ENCODE results near the gene RNF40. TPM values are rescaled to one million over a fixed set of nuclear protein-coding genes. Genes with fewer than 3 reads are reported as not detected.

Gene RNF40
- total RNA-seq, 1 donor from 2014 or later = 182 TPM

- H3K9me3 Mint-ChIP-seq (ENCODE audit: unreplicated experiment) = peaks cover 9% of the 10 kb centered on the region
- H3K27ac Mint-ChIP-seq (ENCODE audit: unreplicated experiment) = no peak overlapping the region
- no peaks in the 10 kb centered on the region for H3K4me1 Mint-ChIP-seq (ENCODE audit: low read depth, unreplicated experiment)
- TF ChIP-seq, protein P1, sequence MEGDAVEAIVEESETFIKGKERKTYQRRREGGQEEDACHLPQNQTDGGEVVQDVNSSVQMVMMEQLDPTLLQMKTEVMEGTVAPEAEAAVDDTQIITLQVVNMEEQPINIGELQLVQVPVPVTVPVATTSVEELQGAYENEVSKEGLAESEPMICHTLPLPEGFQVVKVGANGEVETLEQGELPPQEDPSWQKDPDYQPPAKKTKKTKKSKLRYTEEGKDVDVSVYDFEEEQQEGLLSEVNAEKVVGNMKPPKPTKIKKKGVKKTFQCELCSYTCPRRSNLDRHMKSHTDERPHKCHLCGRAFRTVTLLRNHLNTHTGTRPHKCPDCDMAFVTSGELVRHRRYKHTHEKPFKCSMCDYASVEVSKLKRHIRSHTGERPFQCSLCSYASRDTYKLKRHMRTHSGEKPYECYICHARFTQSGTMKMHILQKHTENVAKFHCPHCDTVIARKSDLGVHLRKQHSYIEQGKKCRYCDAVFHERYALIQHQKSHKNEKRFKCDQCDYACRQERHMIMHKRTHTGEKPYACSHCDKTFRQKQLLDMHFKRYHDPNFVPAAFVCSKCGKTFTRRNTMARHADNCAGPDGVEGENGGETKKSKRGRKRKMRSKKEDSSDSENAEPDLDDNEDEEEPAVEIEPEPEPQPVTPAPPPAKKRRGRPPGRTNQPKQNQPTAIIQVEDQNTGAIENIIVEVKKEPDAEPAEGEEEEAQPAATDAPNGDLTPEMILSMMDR (IDR thresholded peaks at IDR 0.05; ENCODE audit: partially characterized antibody, unreplicated experiment) = no peak
- H3K4me3 Mint-ChIP-seq (ENCODE audit: unreplicated experiment) = no peak overlapping the region
- peaks cover 16% of the 10 kb centered on the region for H3K27me3 Mint-ChIP-seq (ENCODE audit: unreplicated experiment)
- no peak for DNase-seq
- H3K36me3 Mint-ChIP-seq (ENCODE audit: unreplicated experiment) = peaks cover 17% of the 10 kb centered on the region
Measured at GRCh38 chr16:30721167-30721566, 41.0 kb upstream of the RNF40 start.

- H3K4me1 Mint-ChIP-seq (ENCODE audit: low read depth, unreplicated experiment) = no peaks in the 10 kb centered on the region
- H3K36me3 Mint-ChIP-seq (ENCODE audit: unreplicated experiment) = peaks cover 17% of the 10 kb centered on the region
- DNase-seq = no peak
- peaks cover 9% of the 10 kb centered on the region for H3K9me3 Mint-ChIP-seq (ENCODE audit: unreplicated experiment)
- H3K4me3 Mint-ChIP-seq (ENCODE audit: unreplicated experiment) = no peak overlapping the region
- peaks cover 16% of the 10 kb centered on the region for H3K27me3 Mint-ChIP-seq (ENCODE audit: unreplicated experiment)
- no peak overlapping the region for H3K27ac Mint-ChIP-seq (ENCODE audit: unreplicated experiment)
- TF ChIP-seq, protein P1 (IDR thresholded peaks at IDR 0.05; ENCODE audit: partially characterized antibody, unreplicated experiment) = no peak
Measured at GRCh38 chr16:30721606-30722005, 40.5 kb upstream of the RNF40 start.

GRCh38 chr16:30722443-30722842 lies 39.7 kb upstream of the RNF40 start:
- Mint-ChIP-seq H3K27ac (ENCODE audit: unreplicated experiment) (no peak overlapping the region), H3K4me3 (ENCODE audit: unreplicated experiment) (no peak overlapping the region), H3K4me1 (ENCODE audit: low read depth, unreplicated experiment) (no peaks in the 10 kb centered on the region), H3K36me3 (ENCODE audit: unreplicated experiment) (peaks cover 17% of the 10 kb centered on the region), H3K9me3 (ENCODE audit: unreplicated experiment) (peaks cover 9% of the 10 kb centered on the region), H3K27me3 (ENCODE audit: unreplicated experiment) (peaks cover 16% of the 10 kb centered on the region)
- no peak for DNase-seq
- TF ChIP-seq, protein P1 (IDR thresholded peaks at IDR 0.05; ENCODE audit: partially characterized antibody, unreplicated experiment) = no peak

DNA sequence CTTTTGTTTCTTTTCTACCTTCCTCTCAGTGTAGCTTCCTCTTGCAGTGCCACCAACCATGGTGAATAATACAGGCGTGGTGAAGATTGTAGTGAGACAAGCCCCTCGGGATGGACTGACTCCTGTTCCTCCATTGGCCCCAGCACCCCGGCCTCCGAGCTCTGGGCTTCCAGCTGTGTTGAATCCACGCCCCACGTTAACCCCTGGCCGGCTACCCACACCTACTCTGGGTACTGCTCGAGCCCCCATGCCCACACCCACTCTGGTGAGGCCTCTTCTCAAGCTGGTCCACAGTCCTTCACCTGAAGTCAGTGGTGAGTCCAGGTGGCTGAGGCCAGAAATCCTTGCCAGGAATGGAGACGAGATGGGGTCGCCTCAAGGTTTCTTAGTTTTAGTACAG lies 39.2 kb upstream of the RNF40 start:
- peaks cover 9% of the 10 kb centered on the region for H3K9me3 Mint-ChIP-seq (ENCODE audit: unreplicated experiment)
- H3K27me3 Mint-ChIP-seq (ENCODE audit: unreplicated experiment) = peaks cover 16% of the 10 kb centered on the region
- H3K4me3 Mint-ChIP-seq (ENCODE audit: unreplicated experiment) = no peak overlapping the region
- TF ChIP-seq, protein P1 (IDR thresholded peaks at IDR 0.05; ENCODE audit: partially characterized antibody, unreplicated experiment) = no peak
- no peak for DNase-seq
- no peaks in the 10 kb centered on the region for H3K4me1 Mint-ChIP-seq (ENCODE audit: low read depth, unreplicated experiment)
- peaks cover 17% of the 10 kb centered on the region for H3K36me3 Mint-ChIP-seq (ENCODE audit: unreplicated experiment)
- H3K27ac Mint-ChIP-seq (ENCODE audit: unreplicated experiment) = no peak overlapping the region

GRCh38 chr16:30723725-30724355 lies 38.3 kb upstream of the RNF40 start:
- Mint-ChIP-seq H3K4me3 (ENCODE audit: unreplicated experiment) (no peak overlapping the region), H3K27me3 (ENCODE audit: unreplicated experiment) (peaks cover 16% of the 10 kb centered on the region), H3K9me3 (ENCODE audit: unreplicated experiment) (peaks cover 9% of the 10 kb centered on the region), H3K4me1 (ENCODE audit: low read depth, unreplicated experiment) (no peaks in the 10 kb centered on the region), H3K27ac (ENCODE audit: unreplicated experiment) (no peak overlapping the region), H3K36me3 (ENCODE audit: unreplicated experiment) (peaks cover 17% of the 10 kb centered on the region)
- TF ChIP-seq, protein P1 (IDR thresholded peaks at IDR 0.05; ENCODE audit: partially characterized antibody, unreplicated experiment) = no peak
- no peak for DNase-seq
